NCI-H1436 treated with DMSO at 0.1 percent for 48 hours (cell line): ENCODE data around the gene ATG4C.

ENCODE experiments used
- DNase-seq: peaks from one replicate; lab custom pipeline; 2025; lab: John Stamatoyannopoulos, UW

The ATG4C gene

DNA sequence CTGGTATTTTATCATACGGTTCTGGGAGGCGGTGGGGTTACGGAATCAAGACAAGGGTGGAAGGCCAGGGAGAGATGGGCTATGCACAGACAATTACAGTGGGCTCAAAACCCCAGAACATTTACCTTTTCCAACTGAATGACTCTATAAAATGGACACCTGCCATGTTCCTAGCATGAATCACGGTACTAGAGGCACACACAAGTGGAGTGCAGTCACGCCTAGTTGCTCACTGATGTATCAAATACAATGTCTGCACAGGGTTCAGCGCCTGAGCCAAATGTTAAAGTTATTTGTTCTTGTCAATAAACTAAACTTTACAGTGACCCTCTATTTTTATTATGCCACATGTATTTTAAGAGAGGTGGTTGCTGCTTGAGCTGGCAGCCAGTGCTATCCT, 121.4 kb downstream of the ATG4C start:
- DNase-seq: no peak

DNA sequence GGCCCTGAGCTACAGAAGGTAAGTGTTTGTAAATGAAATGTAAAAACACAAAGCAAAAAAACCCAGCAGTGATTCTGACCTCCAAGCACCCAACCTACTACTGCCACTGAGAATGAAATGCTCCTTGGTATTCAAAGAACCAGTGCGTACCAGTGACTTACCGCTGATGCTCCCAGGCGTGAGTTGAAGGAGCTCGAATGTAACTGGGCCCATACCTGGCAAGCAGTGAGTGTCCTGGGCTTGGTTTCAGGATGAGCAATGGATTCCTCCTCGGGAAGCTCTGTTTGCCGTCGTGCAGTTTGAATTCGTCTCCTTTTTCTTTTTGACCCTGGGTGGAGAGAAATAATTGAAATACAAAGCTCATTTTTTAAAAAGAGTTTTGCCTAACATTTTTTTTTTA, 121.9 kb downstream of the ATG4C start:
- DNase-seq: no peak

- DNase-seq: no peak
Measured at GRCh38 chr1:62906428-62906886, 122.5 kb downstream of the ATG4C start.

DNA sequence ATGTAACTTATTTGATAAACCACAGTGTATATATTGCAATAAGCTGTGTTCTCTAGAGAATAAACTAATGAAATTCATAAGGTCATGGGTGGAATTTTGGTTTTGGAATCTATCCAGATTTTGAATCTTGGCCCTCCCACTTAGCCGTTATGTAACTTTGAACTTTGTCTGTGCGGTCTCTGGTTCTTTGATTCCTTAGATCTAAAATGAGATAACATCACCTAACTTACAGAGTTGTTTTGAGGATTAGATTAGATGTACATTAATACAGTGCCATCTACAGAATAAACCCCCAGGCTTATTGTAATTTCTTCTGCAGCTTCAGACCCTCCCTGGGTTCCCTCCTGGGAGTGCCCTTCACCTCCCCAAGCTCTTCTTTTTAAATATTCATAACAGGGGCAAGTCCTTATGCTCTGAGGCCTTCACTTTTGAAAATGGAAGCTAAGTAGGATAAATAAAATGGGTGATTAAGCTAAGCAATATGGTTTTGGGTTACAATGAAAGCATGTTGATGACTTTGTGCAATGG, 124.3 kb downstream of the ATG4C start:
- no peak for DNase-seq

GRCh38 chr1:62912028-62912638, 128.2 kb downstream of the ATG4C start:
- no peak for DNase-seq
